ENCODE measurements around the gene VASP.

The VASP gene

GRCh38 chr19:45526971-45527370 is 19.7 kb downstream of the VASP start:
- H3K27ac ChIP-seq (ENCODE audit: low read length): no peak overlapping the region
- H3K27me3 ChIP-seq (ENCODE audit: low read depth, low read length): no peaks in the 10 kb centered on the region
- no peak overlapping the region for H3K4me3 ChIP-seq (ENCODE audit: low read length)
- no peak overlapping the region for H3K9ac ChIP-seq (ENCODE audit: low read length)
- TF ChIP-seq CTCF (IDR thresholded peaks at IDR 0.05; ENCODE audit: low read depth, low read length) (no peak), EZH2phosphoT487 (IDR thresholded peaks at IDR 0.05; ENCODE audit: low read depth) (no peak)
- H2AFZ ChIP-seq (ENCODE audit: low read depth, low read length): no peak overlapping the region
- no peaks in the 10 kb centered on the region for H4K20me1 ChIP-seq (ENCODE audit: insufficient read depth, low read length)
- H3K79me2 ChIP-seq (ENCODE audit: low read length): no peaks in the 10 kb centered on the region
- no peak overlapping the region for H3K4me2 ChIP-seq (ENCODE audit: low read length)
- H3K36me3 ChIP-seq (replicated peaks; ENCODE audit: low read depth, low read length): peaks cover 66% of the 10 kb centered on the region
- H3K4me1 ChIP-seq (ENCODE audit: low read length): peaks cover 17% of the 10 kb centered on the region
- H3K9me3 ChIP-seq (ENCODE audit: insufficient read depth, low read length): no peaks in the 10 kb centered on the region

- Histone ChIP-seq H3K79me2 (ENCODE audit: low read length) (no peaks in the 10 kb centered on the region), H2AFZ (ENCODE audit: low read depth, low read length) (no peak overlapping the region), H4K20me1 (ENCODE audit: insufficient read depth, low read length) (no peaks in the 10 kb centered on the region), H3K4me3 (ENCODE audit: low read length) (no peak overlapping the region), H3K27ac (ENCODE audit: low read length) (no peak overlapping the region), H3K9ac (ENCODE audit: low read length) (no peak overlapping the region), H3K27me3 (ENCODE audit: low read depth, low read length) (no peaks in the 10 kb centered on the region), H3K4me2 (ENCODE audit: low read length) (no peak overlapping the region), H3K36me3 (replicated peaks; ENCODE audit: low read depth, low read length) (peaks cover 67% of the 10 kb centered on the region), H3K9me3 (ENCODE audit: insufficient read depth, low read length) (no peaks in the 10 kb centered on the region), H3K4me1 (ENCODE audit: low read length) (peaks cover 17% of the 10 kb centered on the region)
- TF ChIP-seq EZH2phosphoT487 (IDR thresholded peaks at IDR 0.05; ENCODE audit: low read depth): no peak
- no peak for TF ChIP-seq CTCF (IDR thresholded peaks at IDR 0.05; ENCODE audit: low read depth, low read length)
Observed at GRCh38 chr19:45527731-45528130, 20.5 kb downstream of the VASP start.

- H3K27ac ChIP-seq (ENCODE audit: low read length): no peak overlapping the region
- no peaks in the 10 kb centered on the region for H3K9me3 ChIP-seq (ENCODE audit: insufficient read depth, low read length)
- H3K4me3 ChIP-seq (ENCODE audit: low read length): no peak overlapping the region
- H3K4me1 ChIP-seq (ENCODE audit: low read length): peaks cover 15% of the 10 kb centered on the region
- no peak overlapping the region for H3K4me2 ChIP-seq (ENCODE audit: low read length)
- H3K27me3 ChIP-seq (ENCODE audit: low read depth, low read length): no peaks in the 10 kb centered on the region
- no peaks in the 10 kb centered on the region for H4K20me1 ChIP-seq (ENCODE audit: insufficient read depth, low read length)
- no peak overlapping the region for H2AFZ ChIP-seq (ENCODE audit: low read depth, low read length)
- H3K36me3 ChIP-seq (replicated peaks; ENCODE audit: low read depth, low read length): peaks cover 65% of the 10 kb centered on the region
- H3K79me2 ChIP-seq (ENCODE audit: low read length): no peaks in the 10 kb centered on the region
- no peak overlapping the region for H3K9ac ChIP-seq (ENCODE audit: low read length)
- no peak for TF ChIP-seq CTCF (IDR thresholded peaks at IDR 0.05; ENCODE audit: low read depth, low read length)
- no peak for TF ChIP-seq EZH2phosphoT487 (IDR thresholded peaks at IDR 0.05; ENCODE audit: low read depth)
Observed at GRCh38 chr19:45528149-45528743, 21.0 kb downstream of the VASP start.

- H4K20me1 ChIP-seq (ENCODE audit: insufficient read depth, low read length): no peaks in the 10 kb centered on the region
- no peak overlapping the region for H2AFZ ChIP-seq (ENCODE audit: low read depth, low read length)
- no peaks in the 10 kb centered on the region for H3K27me3 ChIP-seq (ENCODE audit: low read depth, low read length)
- H3K9ac ChIP-seq (ENCODE audit: low read length): no peak overlapping the region
- no peaks in the 10 kb centered on the region for H3K9me3 ChIP-seq (ENCODE audit: insufficient read depth, low read length)
- no peak for TF ChIP-seq EZH2phosphoT487 (IDR thresholded peaks at IDR 0.05; ENCODE audit: low read depth)
- TF ChIP-seq CTCF (IDR thresholded peaks at IDR 0.05; ENCODE audit: low read depth, low read length): no peak
- no peak overlapping the region for H3K27ac ChIP-seq (ENCODE audit: low read length)
- no peak overlapping the region for H3K4me2 ChIP-seq (ENCODE audit: low read length)
- no peak overlapping the region for H3K4me3 ChIP-seq (ENCODE audit: low read length)
- peaks cover 63% of the 10 kb centered on the region for H3K36me3 ChIP-seq (replicated peaks; ENCODE audit: low read depth, low read length)
- H3K4me1 ChIP-seq (ENCODE audit: low read length): peaks cover 12% of the 10 kb centered on the region
- H3K79me2 ChIP-seq (ENCODE audit: low read length): no peaks in the 10 kb centered on the region
Observed at GRCh38 chr19:45528744-45529419, 21.6 kb downstream of the VASP start.

Measured in OCI-LY3 (cell line).